Measurements from ENCODE around the gene EIF2A.
"Not testable (repeated sequence)": the region's sequence is repeated elsewhere in the genome, so short reads cannot be mapped to it uniquely, and the experiment has no call there.

EIF2A gene

GRCh38 chr3:150602426-150603152 lies 56.0 kb downstream of the EIF2A start:
- no peak for DNase-seq (ENCODE audit: low read depth in 2 of 2)

GRCh38 chr3:150603153-150603979 lies 56.8 kb downstream of the EIF2A start, which contains the start of gene SELENOT:
Gene SELENOT (plus strand): TSS chr3:150603321. CDS start chr3:150603363, 42 bp downstream.
- DNase-seq (ENCODE audit: low read depth in 2 of 2): peak; percentile 85 to 90

- no peak for DNase-seq (ENCODE audit: low read depth in 2 of 2)
Measured at GRCh38 chr3:150603980-150604319, 57.4 kb downstream of the EIF2A start.

- no peak for DNase-seq (ENCODE audit: low read depth in 2 of 2)
Measured at GRCh38 chr3:150605998-150606641, 59.5 kb downstream of the EIF2A start.

GRCh38 chr3:150607267-150608065 lies 60.9 kb downstream of the EIF2A start:
- DNase-seq (ENCODE audit: low read depth in 2 of 2): no peak

GRCh38 chr3:150609988-150610387 lies 63.4 kb downstream of the EIF2A start:
- DNase-seq (ENCODE audit: low read depth in 2 of 2): no peak

- no peak for DNase-seq (ENCODE audit: low read depth in 2 of 2)
Measured at GRCh38 chr3:150610785-150611184, 64.2 kb downstream of the EIF2A start.

GRCh38 chr3:150611666-150612065 lies 65.1 kb downstream of the EIF2A start:
- no peak for DNase-seq (ENCODE audit: low read depth in 2 of 2)

- DNase-seq (ENCODE audit: low read depth in 2 of 2): no peak
Measured at GRCh38 chr3:150612494-150612893, 65.9 kb downstream of the EIF2A start.

GRCh38 chr3:150613034-150613433 lies 66.4 kb downstream of the EIF2A start:
- DNase-seq (ENCODE audit: low read depth in 2 of 2): no peak

- no peak for DNase-seq (ENCODE audit: low read depth in 2 of 2)
Measured at GRCh38 chr3:150613709-150614480, 67.3 kb downstream of the EIF2A start.

- no peak for DNase-seq (ENCODE audit: low read depth in 2 of 2)
Measured at GRCh38 chr3:150620002-150620689, 73.6 kb downstream of the EIF2A start.

- not testable (repeated sequence) for DNase-seq (ENCODE audit: low read depth in 2 of 2)
Measured at GRCh38 chr3:150622955-150623354, 76.4 kb downstream of the EIF2A start.

- DNase-seq (ENCODE audit: low read depth in 2 of 2): no peak
Measured at GRCh38 chr3:150623945-150624344, 77.4 kb downstream of the EIF2A start.

- no peak for DNase-seq (ENCODE audit: low read depth in 2 of 2)
Measured at GRCh38 chr3:150626148-150626930, 79.8 kb downstream of the EIF2A start.

- no peak for DNase-seq (ENCODE audit: low read depth in 2 of 2)
Measured at GRCh38 chr3:150627557-150627956, 81.0 kb downstream of the EIF2A start.

- no peak for DNase-seq (ENCODE audit: low read depth in 2 of 2)
Measured at GRCh38 chr3:150631515-150632221, 85.1 kb downstream of the EIF2A start.

GRCh38 chr3:150635076-150635475 lies 88.5 kb downstream of the EIF2A start:
- DNase-seq (ENCODE audit: low read depth in 2 of 2): no peak

GRCh38 chr3:150635526-150635925 lies 88.9 kb downstream of the EIF2A start:
- DNase-seq (ENCODE audit: low read depth in 2 of 2): no peak
